Right atrium auricular region (tissue), 2 donors: Measurements from ENCODE around the gene GPR137C. TPM values are rescaled to one million over a fixed set of nuclear protein-coding genes. Genes with fewer than 3 reads are reported as not detected.

Experiments
- DNase-seq: peaks from one replicate; pipeline ENCODE4 v3.0.0-alpha.2; 2019; ENCODE audit warnings: low spot score
- H3K27ac ChIP-seq, 2 donors: fragments of 200-600 bp; sonication (generic); 1 replicate in 1 of 2; 2 replicates in 1 of 2; pipeline ENCODE4 v1.5.1; 2016 to 2019
- H3K27me3 ChIP-seq, 2 donors: fragments of 200-600 bp; sonication (generic); one replicate each; pipeline versions ENCODE4 v1.5.1 to v1.6.0; 2017 to 2019
- H3K36me3 ChIP-seq: fragments of 200-600 bp; sonication (generic); one replicate; pipeline ENCODE4 v1.5.1; 2016
- H3K4me1 ChIP-seq, 2 donors: fragments of 200-600 bp; sonication (generic); one replicate each; pipeline versions ENCODE4 v1.5.1 to v1.6.0; 2017 to 2019
- H3K4me3 ChIP-seq, 2 donors: fragments of 200-600 bp; sonication (generic); 1 replicate in 1 of 2; 2 replicates in 1 of 2; pipeline ENCODE4 v1.5.1; 2017 to 2019; ENCODE audit warnings: mild to moderate bottlenecking in 1 of 2, moderate library complexity in 1 of 2
- H3K9me3 ChIP-seq, 2 donors: fragments of 200-600 bp; sonication (generic); one replicate each; pipeline ENCODE4 v1.5.1; 2019
- CTCF ChIP-seq, 2 donors: fragments of 200-600 bp; sonication (generic); IDR thresholded peaks; one replicate each; pipeline ENCODE4 v1.5.1; 2019; ENCODE audit warnings: antibody characterized with exemption in 2 of 2
- total RNA-seq, 2 donors: library from RNA; depleted of rRNA; stranded (reverse); fragments of >200 nt; gene quantifications; one replicate each; pipeline ENCODE4 v1.1.0, GENCODE V29; 2016

Gene GPR137C
- total RNA-seq, 2 donors from 2014 or later, result 0.85 to 0.98 TPM

- no peak for DNase-seq
- TF ChIP-seq CTCF (IDR thresholded peaks at IDR 0.05), result no peak
- no peaks in the 10 kb centered on the region for H3K36me3 ChIP-seq
Measured at GRCh38 chr14:52598568-52598967, 45.9 kb downstream of the GPR137C start.

GRCh38 chr14:52599974-52600373 is 47.3 kb downstream of the GPR137C start:
- no peak for DNase-seq
- TF ChIP-seq CTCF (IDR thresholded peaks at IDR 0.05), result no peak
- H3K4me1 ChIP-seq, result no peaks in the 10 kb centered on the region
- no peaks in the 10 kb centered on the region for H3K27me3 ChIP-seq
- H3K36me3 ChIP-seq, result no peaks in the 10 kb centered on the region
- no peak overlapping the region for H3K4me3 ChIP-seq
- no peak overlapping the region for H3K27ac ChIP-seq
- peaks cover 0 to 10% of the 10 kb centered on the region in 2 donors for H3K9me3 ChIP-seq

More at GRCh38 chr14:52598568-52598967, 45.9 kb downstream of the GPR137C start:
- Histone ChIP-seq H3K27me3 (no peaks in the 10 kb centered on the region), H3K9me3 (peaks cover 0 to 7% of the 10 kb centered on the region in 2 donors), H3K4me3 (no peak overlapping the region), H3K4me1 (no peaks in the 10 kb centered on the region), H3K27ac (no peak overlapping the region)

- H3K4me3 ChIP-seq, result no peak overlapping the region
- no peaks in the 10 kb centered on the region for H3K27me3 ChIP-seq
- H3K4me1 ChIP-seq, result no peaks in the 10 kb centered on the region
- no peak overlapping the region for H3K27ac ChIP-seq
- H3K36me3 ChIP-seq, result no peaks in the 10 kb centered on the region
- no peak for DNase-seq
- no peak for TF ChIP-seq CTCF (IDR thresholded peaks at IDR 0.05)
- peaks cover 0 to 12% of the 10 kb centered on the region in 2 donors for H3K9me3 ChIP-seq
Measured at GRCh38 chr14:52602131-52602530, 49.5 kb downstream of the GPR137C start.

- no peak for TF ChIP-seq CTCF (IDR thresholded peaks at IDR 0.05)
- Histone ChIP-seq H3K4me3 (no peak overlapping the region), H3K4me1 (no peaks in the 10 kb centered on the region), H3K36me3 (no peaks in the 10 kb centered on the region), H3K27ac (no peak overlapping the region), H3K27me3 (no peaks in the 10 kb centered on the region), H3K9me3 (peaks cover 0 to 12% of the 10 kb centered on the region in 2 donors)
- DNase-seq, result no peak
Measured at GRCh38 chr14:52607061-52607460, 54.4 kb downstream of the GPR137C start.

- Histone ChIP-seq H3K9me3 (peaks cover 0 to 6% of the 10 kb centered on the region in 2 donors), H3K36me3 (no peaks in the 10 kb centered on the region), H3K27me3 (no peaks in the 10 kb centered on the region), H3K27ac (no peak overlapping the region), H3K4me1 (no peaks in the 10 kb centered on the region), H3K4me3 (no peak overlapping the region)
- no peak for TF ChIP-seq CTCF (IDR thresholded peaks at IDR 0.05)
- no peak for DNase-seq
Measured at GRCh38 chr14:52609445-52610044, 56.9 kb downstream of the GPR137C start.

GRCh38 chr14:52610187-52610586 is 57.6 kb downstream of the GPR137C start:
- no peak overlapping the region for H3K27ac ChIP-seq
- no peak overlapping the region for H3K4me3 ChIP-seq
- peaks cover 0 to under 1% of the 10 kb centered on the region in 2 donors for H3K9me3 ChIP-seq
- no peaks in the 10 kb centered on the region for H3K36me3 ChIP-seq
- H3K4me1 ChIP-seq, result no peaks in the 10 kb centered on the region
- TF ChIP-seq CTCF (IDR thresholded peaks at IDR 0.05), result no peak
- DNase-seq, result no peak
- no peaks in the 10 kb centered on the region for H3K27me3 ChIP-seq
